NOMO-1 treated with dmso at 0.1 percent for 144 hours (cell line): Measurements from ENCODE around the gene CACNA1D.

ENCODE experiments used
- DNase-seq: peaks from one replicate; lab custom pipeline; 2025; ENCODE audit not compliant: unreplicated experiment; lab: John Stamatoyannopoulos, UW

Gene CACNA1D

GRCh38 chr3:53709256-53709655 lies 214.8 kb downstream of the CACNA1D start:
- DNase-seq = no peak

GRCh38 chr3:53709860-53710674 lies 215.7 kb downstream of the CACNA1D start:
- DNase-seq = peak; percentile 31

- no peak for DNase-seq
Measured at GRCh38 chr3:53711387-53711786, 217.0 kb downstream of the CACNA1D start.

GRCh38 chr3:53712817-53713388 lies 218.5 kb downstream of the CACNA1D start:
- no peak for DNase-seq

- no peak for DNase-seq
Measured at GRCh38 chr3:53713626-53714025, 219.2 kb downstream of the CACNA1D start.

GRCh38 chr3:53715815-53716483 lies 221.5 kb downstream of the CACNA1D start:
- DNase-seq = no peak

- DNase-seq = peak; percentile 57
Measured at GRCh38 chr3:53716998-53717397, 222.6 kb downstream of the CACNA1D start.

- no peak for DNase-seq
Measured at GRCh38 chr3:53718462-53718861, 224.1 kb downstream of the CACNA1D start.

GRCh38 chr3:53719796-53720195 lies 225.4 kb downstream of the CACNA1D start:
- no peak for DNase-seq

GRCh38 chr3:53721187-53722119 lies 227.0 kb downstream of the CACNA1D start:
- DNase-seq = no peak

- no peak for DNase-seq
Measured at GRCh38 chr3:53724566-53724965, 230.2 kb downstream of the CACNA1D start.

GRCh38 chr3:53725387-53725995 lies 231.1 kb downstream of the CACNA1D start:
- no peak for DNase-seq

GRCh38 chr3:53726643-53727042 lies 232.2 kb downstream of the CACNA1D start:
- no peak for DNase-seq

GRCh38 chr3:53728606-53729005 lies 234.2 kb downstream of the CACNA1D start:
- DNase-seq = no peak

- no peak for DNase-seq
Measured at GRCh38 chr3:53729159-53729558, 234.7 kb downstream of the CACNA1D start.

- no peak for DNase-seq
Measured at GRCh38 chr3:53729618-53730017, 235.2 kb downstream of the CACNA1D start.

GRCh38 chr3:53730576-53730975 lies 236.2 kb downstream of the CACNA1D start:
- DNase-seq = no peak

- no peak for DNase-seq
Measured at GRCh38 chr3:53731934-53732624, 237.7 kb downstream of the CACNA1D start.

GRCh38 chr3:53733446-53733845 lies 239.0 kb downstream of the CACNA1D start:
- DNase-seq = no peak

GRCh38 chr3:53739966-53740365 lies 245.6 kb downstream of the CACNA1D start:
- no peak for DNase-seq
